B cell (primary cell): ENCODE results near the gene HIRA. TPM values are rescaled to one million over a fixed set of nuclear protein-coding genes. Genes with fewer than 3 reads are reported as not detected.

Source experiments
- ATAC-seq: fragments of 200-7000 bp; cut with Tn5 transposase; one replicate; pipeline ENCODE4 v1.10.0; 2021; ENCODE audit warnings: low read depth, mild to moderate bottlenecking, moderate number of reproducible peaks, moderate library complexity
- CTCF ChIA-PET: fragments of 350-600 bp; sonication (Branson Sonifier 250); formaldehyde crosslinking; loops from one replicate; lab custom pipeline; 2021; ENCODE audit warnings: antibody characterized with exemption, inconsistent platforms; lab: Charles Lee
- POLR2A ChIA-PET: fragments of 350-600 bp; sonication (Branson Sonifier 250); formaldehyde crosslinking; loops from one replicate; lab custom pipeline; 2021; ENCODE audit warnings: antibody characterized with exemption; lab: Charles Lee
- DNase-seq: peaks from one replicate; pipeline ENCODE4 v3.0.0; 2013
- H2AFZ ChIP-seq: 2 replicates; pipeline ENCODE4 v1.6.1; 2012; ENCODE audit warnings: mild to moderate bottlenecking, low read depth, low read length; ENCODE audit not compliant: insufficient read depth, poor library complexity, severe bottlenecking
- H3K27ac ChIP-seq, 2 donors: 1 replicate in 1 of 2; 2 replicates in 1 of 2; pipeline ENCODE4 v1.5.1; 2012 to 2013; ENCODE audit warnings: low read length in 2 of 2, mild to moderate bottlenecking in 2 of 2, moderate library complexity in 1 of 2
- H3K27me3 ChIP-seq, 4 experiments: fragments of 200-600 bp in 1 of 4; sonication (generic) in 1 of 4; replicated peaks in 1 of 4; 1 replicate in 2 of 4; 2 replicates in 2 of 4; pipeline versions ENCODE4 v1.6.1 to v1.7.0; 2013 to 2016; ENCODE audit warnings: low read length in 3 of 4, mild to moderate bottlenecking in 2 of 4, mixed read lengths in 1 of 4, moderate library complexity in 1 of 4; ENCODE audit not compliant: insufficient read depth in 4 of 4, control insufficient read depth in 3 of 4; ENCODE audit errors: control extremely low read depth in 1 of 4
- H3K36me3 ChIP-seq, 2 experiments: replicated peaks in 1 of 2; 1 replicate in 1 of 2; 2 replicates in 1 of 2; pipeline versions ENCODE4 v1.6.1 to v1.7.1; 2013; ENCODE audit warnings: low read length in 1 of 2; ENCODE audit not compliant: insufficient read depth in 2 of 2, control insufficient read depth in 1 of 2; ENCODE audit errors: control extremely low read depth in 1 of 2, extremely low read depth in 1 of 2
- H3K4me1 ChIP-seq, 2 donors: fragments of 200-600 bp in 1 of 2; sonication (generic) in 1 of 2; 1 replicate in 1 of 2; 2 replicates in 1 of 2; pipeline versions ENCODE4 v1.5.1 to v1.6.1; 2013 to 2017; ENCODE audit warnings: low read length in 2 of 2; ENCODE audit not compliant: control insufficient read depth in 2 of 2, insufficient read depth in 2 of 2
- H3K4me2 ChIP-seq: replicated peaks from 2 replicates; pipeline ENCODE3; 2012; ENCODE audit warnings: mild to moderate bottlenecking, low read depth, low read length; ENCODE audit not compliant: poor library complexity, severe bottlenecking
- H3K4me3 ChIP-seq, 5 experiments: fragments of 200-600 bp in 1 of 5; sonication (generic) in 1 of 5; 1 replicate in 3 of 5; 2 replicates in 2 of 5; pipeline versions ENCODE4 v1.5.1 to v1.7.0; 2011 to 2016; ENCODE audit warnings: low read length in 4 of 5, mild to moderate bottlenecking in 4 of 5, low read depth in 2 of 5, control low read depth in 1 of 5, moderate library complexity in 1 of 5; ENCODE audit not compliant: insufficient read depth in 1 of 5; ENCODE audit errors: control extremely low read depth in 1 of 5, extremely low read depth in 1 of 5
- H3K79me2 ChIP-seq: fragments of 200-600 bp; sonication (generic); one replicate; pipeline ENCODE4 v1.6.0; 2016; ENCODE audit warnings: low read length; ENCODE audit not compliant: control insufficient read depth, insufficient read depth
- H3K9ac ChIP-seq: fragments of 200-600 bp; sonication (generic); 2 replicates; pipeline ENCODE4 v1.6.1; 2017; ENCODE audit warnings: mild to moderate bottlenecking, low read length, moderate library complexity
- H3K9me3 ChIP-seq, 3 donors: one replicate each; pipeline versions ENCODE4 v1.6.1 to v1.7.1; 2013; ENCODE audit warnings: low read length in 2 of 3; ENCODE audit not compliant: control insufficient read depth in 2 of 3, insufficient read depth in 1 of 3; ENCODE audit errors: control extremely low read depth in 1 of 3
- H4K20me1 ChIP-seq: 2 replicates; pipeline ENCODE4 v1.6.0; 2012; ENCODE audit warnings: mild to moderate bottlenecking, low read length; ENCODE audit not compliant: insufficient read depth, control insufficient read depth, poor library complexity, severe bottlenecking
- H3K27ac Mint-ChIP-seq: one replicate; pipeline ENCODE4 v1.8.0; 2021; ENCODE audit warnings: mixed read lengths
- H3K27me3 Mint-ChIP-seq: one replicate; pipeline ENCODE4 v1.8.0; 2021; ENCODE audit warnings: mixed read lengths
- H3K4me1 Mint-ChIP-seq: one replicate; pipeline ENCODE4 v1.8.0; 2021; ENCODE audit warnings: mixed read lengths
- H3K4me3 Mint-ChIP-seq: one replicate; pipeline ENCODE4 v1.8.0; 2021; ENCODE audit warnings: mixed read lengths
- H3K9me3 Mint-ChIP-seq: one replicate; pipeline ENCODE4 v1.8.0; 2022; ENCODE audit warnings: mixed read lengths; ENCODE audit not compliant: insufficient read depth
- CTCF ChIP-seq: fragments of 200-600 bp; IDR thresholded peaks from one replicate; pipeline ENCODE4 v1.8.0; 2022; ENCODE audit warnings: antibody characterized with exemption, mild to moderate bottlenecking
- EZH2 ChIP-seq: IDR thresholded peaks from 2 replicates; pipeline ENCODE4 v1.6.1; 2012; ENCODE audit warnings: borderline replicate concordance, low read depth, mild to moderate bottlenecking, moderate library complexity, low read length; ENCODE audit not compliant: insufficient read depth, poor library complexity, severe bottlenecking
- WGBS: methylation state at CpG from one replicate; pipeline ENCODE4 v1.1.5; 2013; ENCODE audit warnings: missing lambda C conversion rate; ENCODE audit not compliant: insufficient coverage; 5-methylcytosine and 5-hydroxymethylcytosine counted together
- intact Hi-C: fragments of 100-400 bp; cut with micrococcal nuclease; formaldehyde crosslinking; loops from one replicate; pipeline ENCODE4 v1.10.0; 2022
- polyA plus RNA-seq: library from polyadenylated mRNA; depleted of rRNA; stranded (reverse); fragments of >200 nt; gene quantifications from 2 replicates; pipeline ENCODE4 v1.2.3, GENCODE V29; 2012
- total RNA-seq, 2 donors: library from RNA; stranded (reverse); fragments of 120-200 nt in 1 of 2; gene quantifications; 1 replicate in 1 of 2; 2 replicates in 1 of 2; pipeline versions ENCODE4 v1.2.3 to v1.2.4, GENCODE V29; 2013 to 2022

Gene HIRA
- total and polyA plus RNA-seq, 2 donors (not counting 1 experiment from before 2014, with no cell fraction given), result 28.3 to 34.5 TPM

- H3K27me3 ChIP-seq, result peaks cover 0 to 13% (median 3%) of the 10 kb centered on the region in 4 experiments
- TF ChIP-seq CTCF, result no peak
- no peak for TF ChIP-seq EZH2
- Mint-ChIP-seq H3K4me1 (peaks cover 24% of the 10 kb centered on the region), H3K4me3 (peak within 1 kb of the TSS; percentile 97), H3K27ac (peak within 1 kb of the TSS; percentile 94), H3K27me3 (peaks cover 18% of the 10 kb centered on the region), H3K9me3 (no peaks in the 10 kb centered on the region)
- ATAC-seq (peak; percentile 83), DNase-seq (peak; percentile 87)
- ChIA-PET POLR2A (interaction anchor here (0.6 to 1.9 kb wide), 5 partner anchors 9 to 188 kb away, joined by 3 to 10 read pairs (median 6); partner anchors contain the start of genes C22orf39, CDC45 and HIRA), CTCF (interaction anchor here (0.9 to 1.5 kb wide), 3 partner anchors 16 to 186 kb away, joined by 3 read pairs; partner anchors contain the start of gene C22orf39)
- H3K79me2 ChIP-seq, result no peaks in the 10 kb centered on the region
- H4K20me1 ChIP-seq, result no peaks in the 10 kb centered on the region
- H3K27ac ChIP-seq, result peak within 1 kb of the TSS; percentile 75 to 77
- no peaks in the 10 kb centered on the region for H3K36me3 ChIP-seq
- peak within 1 kb of the TSS; percentile 79 for H3K9ac ChIP-seq
- 3% methylated on average over 39 of the region's 74 CpGs for WGBS
- H3K9me3 ChIP-seq, result no peaks in the 10 kb centered on the region
- H3K4me3 ChIP-seq, result peak within 1 kb of the TSS; percentile 64 to 88 (median 84)
- intact Hi-C loops, result loop anchor here (1.0 to 5.0 kb wide), 7 partner anchors 69 to 187 kb away; partner anchors contain the start of genes C22orf39, CDC45, DGCR2 and ESS2
- H3K4me1 ChIP-seq, result peaks cover 15 to 17% of the 10 kb centered on the region in 2 donors
- H2AFZ ChIP-seq, result peak within 1 kb of the TSS; percentile 92
- peak within 1 kb of the TSS; percentile 86 for H3K4me2 ChIP-seq
Observed at GRCh38 chr22:19291580-19292457, 139.7 kb downstream of the HIRA start, which contains the start of gene CLTCL1. Gene CLTCL1 (minus strand): TSS chr22:19291719. CDS start chr22:19291641, 78 bp downstream.
